H1 (cell line): ENCODE results near the gene ABCD2. TPM values are rescaled to one million over a fixed set of nuclear protein-coding genes. Genes with fewer than 3 reads are reported as not detected.

Experiments used
- CTCF ChIA-PET: fragments of 300-600 bp; sonication (Branson Sonifier 250); formaldehyde crosslinking; loops from one replicate; lab custom pipeline; 2021; ENCODE audit not compliant: partially characterized antibody; lab: Charles Lee
- POLR2A ChIA-PET: fragments of 300-600 bp; sonication (Branson Sonifier 250); formaldehyde crosslinking; loops from one replicate; lab custom pipeline; 2021; ENCODE audit warnings: inconsistent platforms; ENCODE audit not compliant: partially characterized antibody; lab: Charles Lee
- DNase-seq, 2 experiments: peaks; one replicate each; pipeline versions ENCODE4 v3.0.0 to v3.0.0-alpha.2; 2010 to 2022; ENCODE audit warnings: low spot score in 2 of 2, low read depth in 1 of 2, mixed read lengths in 1 of 2
- FAIRE-seq: peaks from 2 replicates; lab custom pipeline; 2011; peaks lifted over from hg19 to GRCh38; lab: Jason Lieb, UNC
- H2AFZ ChIP-seq: 2 replicates; pipeline ENCODE4 v1.8.1; 2012; ENCODE audit warnings: low read length, inconsistent platforms
- H2AK5ac ChIP-seq: 2 replicates; pipeline ENCODE4 v1.6.1; 2013; ENCODE audit warnings: low read depth, low read length
- H2BK120ac ChIP-seq: replicated peaks from 2 replicates; pipeline ENCODE3; 2013; ENCODE audit warnings: low read depth, low read length, inconsistent platforms
- H2BK12ac ChIP-seq: 2 replicates; pipeline ENCODE4 v1.6.1; 2013; ENCODE audit warnings: low read depth, low read length
- H2BK15ac ChIP-seq: 2 replicates; pipeline ENCODE4 v1.6.1; 2013; ENCODE audit warnings: low read length
- H2BK20ac ChIP-seq: 2 replicates; pipeline ENCODE4 v1.6.1; 2013; ENCODE audit warnings: low read length
- H2BK5ac ChIP-seq: 2 replicates; pipeline ENCODE4 v1.6.1; 2013; ENCODE audit warnings: low read depth, low read length
- H3K14ac ChIP-seq: 2 replicates; pipeline ENCODE4 v1.6.1; 2013; ENCODE audit warnings: inconsistent platforms; ENCODE audit not compliant: insufficient read length
- H3K18ac ChIP-seq: 2 replicates; pipeline ENCODE4 v1.6.1; 2013; ENCODE audit warnings: low read length; ENCODE audit errors: extremely low read depth
- H3K23ac ChIP-seq: 2 replicates; pipeline ENCODE4 v1.6.1; 2013; ENCODE audit warnings: inconsistent platforms; ENCODE audit not compliant: insufficient read length
- H3K23me2 ChIP-seq: 2 replicates; pipeline ENCODE4 v1.6.1; 2013; ENCODE audit warnings: low read depth, low read length
- H3K27ac ChIP-seq: 2 replicates; pipeline ENCODE4 v1.6.1; 2011; ENCODE audit warnings: low read depth, low read length, inconsistent platforms
- H3K27me3 ChIP-seq, 4 experiments: replicated peaks in 1 of 4; 1 replicate in 1 of 4; 2 replicates in 3 of 4; pipeline versions ENCODE4 v1.6.1 to v1.8.1; 2011 to 2013; ENCODE audit warnings: low read length in 3 of 4, mild to moderate bottlenecking in 3 of 4, inconsistent platforms in 2 of 4, mixed read lengths in 2 of 4, moderate library complexity in 1 of 4; ENCODE audit not compliant: control insufficient read depth in 3 of 4, insufficient read depth in 3 of 4; ENCODE audit errors: extremely low read depth in 1 of 4
- H3K36me3 ChIP-seq, 4 experiments: 2 replicates each; pipeline versions ENCODE4 v1.6.1 to v1.8.1; 2011 to 2013; ENCODE audit warnings: mild to moderate bottlenecking in 4 of 4, low read length in 3 of 4, moderate library complexity in 2 of 4, control low read depth in 1 of 4, inconsistent platforms in 1 of 4; ENCODE audit not compliant: insufficient read depth in 4 of 4, control insufficient read depth in 2 of 4
- H3K4ac ChIP-seq: replicated peaks from 2 replicates; pipeline ENCODE3; 2013; ENCODE audit warnings: low read length, low read depth, mixed read lengths, inconsistent platforms; ENCODE audit not compliant: insufficient read length
- H3K4me1 ChIP-seq, 4 experiments: replicated peaks in 1 of 4; 1 replicate in 1 of 4; 2 replicates in 3 of 4; pipeline versions ENCODE4 v1.6.1 to v1.8.1; 2011 to 2013; ENCODE audit warnings: low read length in 3 of 4, inconsistent platforms in 2 of 4, mixed read lengths in 1 of 4; ENCODE audit not compliant: insufficient read depth in 4 of 4, control insufficient read depth in 3 of 4
- H3K4me2 ChIP-seq, 2 experiments: 2 replicates each; pipeline versions ENCODE4 v1.6.1 to v1.8.1; 2011 to 2013; ENCODE audit warnings: low read depth in 2 of 2, low read length in 2 of 2, control low read depth in 1 of 2, inconsistent platforms in 1 of 2, mild to moderate bottlenecking in 1 of 2; ENCODE audit not compliant: insufficient read depth in 1 of 2
- H3K4me3 ChIP-seq, 4 experiments: fragments of 200-600, 300-600 bp in 1 of 4; sonication (generic), shearing (Covaris generic), sonication (Bioruptor Twin) in 1 of 4; 2 replicates each; pipeline versions ENCODE4 v1.5.1 to v1.8.1; 2011 to 2016; ENCODE audit warnings: low read length in 4 of 4, low read depth in 3 of 4, control low read depth in 2 of 4, inconsistent platforms in 2 of 4, mild to moderate bottlenecking in 2 of 4, mixed read lengths in 1 of 4, moderate library complexity in 1 of 4; ENCODE audit not compliant: insufficient read depth in 2 of 4; ENCODE audit errors: extremely low read depth in 1 of 4
- H3K56ac ChIP-seq: replicated peaks from 2 replicates; pipeline ENCODE3; 2013; ENCODE audit warnings: low read depth, mild to moderate bottlenecking, mixed read lengths, low read length, inconsistent platforms; ENCODE audit not compliant: insufficient read length
- H3K79me1 ChIP-seq: 2 replicates; pipeline ENCODE4 v1.6.1; 2013; ENCODE audit warnings: low read depth, low read length, control low read depth
- H3K79me2 ChIP-seq, 2 experiments: 2 replicates each; pipeline versions ENCODE4 v1.6.1 to v1.8.1; 2012 to 2013; ENCODE audit warnings: low read length in 2 of 2, mild to moderate bottlenecking in 2 of 2, inconsistent platforms in 1 of 2; ENCODE audit not compliant: insufficient read depth in 2 of 2, control insufficient read depth in 1 of 2
- H3K9ac ChIP-seq, 4 experiments: replicated peaks in 1 of 4; 1 replicate in 1 of 4; 2 replicates in 3 of 4; pipeline versions ENCODE4 v1.6.1 to v1.8.1; 2011 to 2013; ENCODE audit warnings: low read depth in 3 of 4, low read length in 3 of 4, control low read depth in 2 of 4, mild to moderate bottlenecking in 2 of 4, moderate library complexity in 2 of 4, inconsistent platforms in 1 of 4; ENCODE audit errors: extremely low read depth in 1 of 4
- H3K9me3 ChIP-seq, 2 experiments: 2 replicates each; pipeline versions ENCODE4 v1.6.1 to v1.8.1; 2012 to 2013; ENCODE audit warnings: mild to moderate bottlenecking in 2 of 2, moderate library complexity in 2 of 2, control low read depth in 1 of 2, inconsistent platforms in 1 of 2, low read depth in 1 of 2, low read length in 1 of 2, mixed read lengths in 1 of 2; ENCODE audit not compliant: insufficient read depth in 2 of 2
- H4K20me1 ChIP-seq, 2 experiments: replicated peaks in 1 of 2; 2 replicates each; pipeline versions ENCODE3 to v1.8.1; 2011 to 2013; ENCODE audit warnings: inconsistent platforms in 2 of 2, low read length in 2 of 2, mild to moderate bottlenecking in 1 of 2; ENCODE audit not compliant: insufficient read depth in 2 of 2, control insufficient read depth in 1 of 2
- H4K5ac ChIP-seq: 2 replicates; pipeline ENCODE4 v1.6.1; 2013; ENCODE audit warnings: low read length, low read depth, mixed read lengths, inconsistent platforms; ENCODE audit not compliant: insufficient read length
- H4K8ac ChIP-seq: 2 replicates; pipeline ENCODE4 v1.8.0; 2013; ENCODE audit warnings: mild to moderate bottlenecking, moderate library complexity, low read length, inconsistent platforms; ENCODE audit not compliant: insufficient read depth; ENCODE audit errors: extremely low read depth
- H4K91ac ChIP-seq: replicated peaks from 2 replicates; pipeline ENCODE3; 2013; ENCODE audit warnings: low read length, mixed read lengths, inconsistent platforms; ENCODE audit not compliant: insufficient read length
- ATF3 ChIP-seq: IDR thresholded peaks from 2 replicates; pipeline ENCODE4 v1.6.1; 2011; ENCODE audit warnings: low read depth, mild to moderate bottlenecking, low read length; ENCODE audit not compliant: insufficient read depth
- BACH1 ChIP-seq: IDR thresholded peaks from 2 replicates; pipeline ENCODE4 v1.6.1; 2012; ENCODE audit warnings: low read length, improper control_type of control experiment
- CHD2 ChIP-seq: IDR thresholded peaks from 2 replicates; pipeline ENCODE4 v1.6.1; 2012; ENCODE audit warnings: low read length, improper control_type of control experiment
- FOSL1 ChIP-seq: IDR thresholded peaks from 2 replicates; pipeline ENCODE4 v1.6.1; 2011; ENCODE audit warnings: mild to moderate bottlenecking, low read depth, low read length, moderate library complexity; ENCODE audit not compliant: insufficient read depth
- GTF2F1 ChIP-seq: IDR thresholded peaks from 2 replicates; pipeline ENCODE4 v1.6.1; 2012; ENCODE audit warnings: low read depth, low read length, improper control_type of control experiment, borderline replicate concordance
- HDAC2 ChIP-seq, 2 experiments: fragments of 300-600 bp in 1 of 2; sonication (generic) in 1 of 2; IDR thresholded peaks; 2 replicates each; pipeline ENCODE4 v1.6.1; 2011 to 2012; ENCODE audit warnings: low read depth in 2 of 2, low read length in 2 of 2, mild to moderate bottlenecking in 2 of 2, moderate library complexity in 2 of 2, borderline replicate concordance in 1 of 2, inconsistent platforms in 1 of 2
- NANOG ChIP-seq: IDR thresholded peaks from 2 replicates; pipeline ENCODE4 v1.6.1; 2011; ENCODE audit warnings: low read length, low read depth, mild to moderate bottlenecking, inconsistent platforms; ENCODE audit not compliant: insufficient read depth, poor library complexity, severe bottlenecking
- PHF8 ChIP-seq: fragments of 200-600 bp; sonication (generic); conservative IDR thresholded peaks from 2 replicates; pipeline ENCODE4 v1.7.1; 2012; ENCODE audit warnings: low read depth, mild to moderate bottlenecking, inconsistent platforms, low read length, moderate library complexity
- RAD21 ChIP-seq, 2 experiments: IDR thresholded peaks in 1 of 2; conservative IDR thresholded peaks in 1 of 2; 2 replicates each; pipeline ENCODE4 v1.6.1; 2011; ENCODE audit warnings: low read depth in 2 of 2, low read length in 2 of 2, improper control_type of control experiment in 1 of 2, inconsistent platforms in 1 of 2, mild to moderate bottlenecking in 1 of 2, moderate library complexity in 1 of 2
- SAP30 ChIP-seq: fragments of 300-600 bp; sonication (generic); IDR thresholded peaks from 2 replicates; pipeline ENCODE4 v1.7.1; 2012; ENCODE audit warnings: low read length, moderate library complexity, mild to moderate bottlenecking, inconsistent platforms; ENCODE audit not compliant: insufficient read depth, insufficient replicate concordance
- SIRT6 ChIP-seq: IDR thresholded peaks from one replicate; pipeline ENCODE4 v1.7.1; 2012; ENCODE audit warnings: low read length, inconsistent platforms
- SP4 ChIP-seq: IDR thresholded peaks from 2 replicates; pipeline ENCODE4 v1.6.1; 2012; ENCODE audit warnings: low read length, inconsistent platforms
- TAF1 ChIP-seq: IDR thresholded peaks from 2 replicates; pipeline ENCODE4 v1.6.1; 2011; ENCODE audit warnings: mild to moderate bottlenecking, low read depth, low read length
- TEAD4 ChIP-seq: IDR thresholded peaks from 2 replicates; pipeline ENCODE4 v1.6.1; 2012; ENCODE audit warnings: low read depth, low read length, inconsistent platforms, mixed read lengths
- WGBS, 2 experiments: shearing (Covaris generic) in 1 of 2; methylation state at CpG; one replicate each; pipeline versions ENCODE4 v1.1.6 to v1.1.7; 2013 to 2015; ENCODE audit warnings: low lambda C conversion rate in 2 of 2, mixed read lengths in 2 of 2, inconsistent platforms in 1 of 2, low coverage in 1 of 2, missing lambda C conversion rate in 1 of 2; ENCODE audit not compliant: insufficient replicate concordance in 2 of 2, insufficient coverage in 1 of 2, insufficient read length in 1 of 2; ENCODE audit errors: extremely low coverage in 1 of 2, missing lambda C conversion rate in 1 of 2; 5-methylcytosine and 5-hydroxymethylcytosine counted together
- polyA plus RNA-seq, 7 experiments: library from polyadenylated mRNA; depleted of rRNA in 3 of 7; stranded (reverse) in 5 of 7; unstranded in 2 of 7; fragments of >200 nt in 5 of 7; fragments of 200-250 nt in 2 of 7; gene quantifications; 1 replicate in 5 of 7; 2 replicates in 1 of 7; 4 replicates in 1 of 7; pipeline versions ENCODE4 v1.2.1 to v1.2.3, GENCODE V29; 2011 to 2013; ENCODE audit warnings: missing spikeins in 2 of 7, mixed read lengths in 2 of 7
- total RNA-seq: library from RNA; stranded (reverse); fragmentation: NEBNext Ultra II Directional; extraction: Animal tissue kit (Norgen Biotek cat#: 25700); gene quantifications from 2 replicates; pipeline ENCODE4 v1.2.1, GENCODE V29; 2021

Gene ABCD2
- total and polyA plus RNA-seq, 2 of the 8 experiments (the other 6 are each of a cell fraction or from before 2014, with no cell fraction given), result not detected

GRCh38 chr12:39605996-39606395 lies 13.6 kb downstream of the ABCD2 start:
- Histone ChIP-seq H3K4me2 (no peak overlapping the region), H3K9ac (no peak overlapping the region)
- CTCF ChIA-PET, result no interaction called here
- TF ChIP-seq GTF2F1 (no peak), HDAC2 (IDR thresholded peaks at IDR 0.05; ENCODE audit: borderline replicate concordance in 1 of 2, low read depth in 2 of 2, low read length in 2 of 2) (no peak), TAF1 (no peak), BACH1 (no peak), NANOG (no peak), TEAD4 (no peak), RAD21 (IDR thresholded peaks at IDR 0.05 in 1 of 2, conservative IDR thresholded peaks at IDR 0.05 in 1 of 2; ENCODE audit: low read depth in 2 of 2, low read length in 2 of 2) (no peak), PHF8 (no peak), FOSL1 (no peak), SIRT6 (no peak), CHD2 (no peak), ATF3 (no peak), SAP30 (no peak), SP4 (no peak)

More at GRCh38 chr12:39605996-39606395, 13.6 kb downstream of the ABCD2 start:
- no peak overlapping the region for H4K91ac ChIP-seq
- no peaks in the 10 kb centered on the region for H3K79me2 ChIP-seq
- no peaks in the 10 kb centered on the region; the same call in 1 of the 2 replicates for H3K23me2 ChIP-seq
- H3K27ac ChIP-seq, result no peak overlapping the region
- no peak overlapping the region for H2AFZ ChIP-seq
- H2BK15ac ChIP-seq, result no peak overlapping the region
- no peak overlapping the region for H2BK12ac ChIP-seq
- DNase-seq, result no peak
- no peak overlapping the region for H3K14ac ChIP-seq
- H3K4me3 ChIP-seq, result no peak overlapping the region
- POLR2A ChIA-PET, result no interaction called here
- no peaks in the 10 kb centered on the region for H4K20me1 ChIP-seq
- H3K4me1 ChIP-seq, result no peaks in the 10 kb centered on the region; a peak in 1 of 7 replicates
- no peak overlapping the region for H3K4ac ChIP-seq
- H3K36me3 ChIP-seq, result no peaks in the 10 kb centered on the region
- 80% methylated on average over 3 of the region's 3 CpGs; no CpG with 5 or more reads in 1 of the 2 experiments for WGBS, 2 experiments
- H3K27me3 ChIP-seq, result no peaks in the 10 kb centered on the region
- H3K18ac ChIP-seq, result no peak overlapping the region
- no peak overlapping the region for H2BK5ac ChIP-seq
- H3K79me1 ChIP-seq, result no peaks in the 10 kb centered on the region
- H3K56ac ChIP-seq, result no peak overlapping the region
- H2BK120ac ChIP-seq, result no peak overlapping the region
- H4K8ac ChIP-seq, result no peak overlapping the region
- H3K9me3 ChIP-seq, result no peaks in the 10 kb centered on the region
- H2AK5ac ChIP-seq, result no peak overlapping the region
- no peak overlapping the region for H3K23ac ChIP-seq
- no peak overlapping the region for H4K5ac ChIP-seq
- no peak overlapping the region for H2BK20ac ChIP-seq
- FAIRE-seq, result no peak
